ENCODE measurements around the gene NBEAL2.
A peak's percentile ranks its signal among the peaks of the same experiment; 100 is the strongest.

The NBEAL2 gene

DNA sequence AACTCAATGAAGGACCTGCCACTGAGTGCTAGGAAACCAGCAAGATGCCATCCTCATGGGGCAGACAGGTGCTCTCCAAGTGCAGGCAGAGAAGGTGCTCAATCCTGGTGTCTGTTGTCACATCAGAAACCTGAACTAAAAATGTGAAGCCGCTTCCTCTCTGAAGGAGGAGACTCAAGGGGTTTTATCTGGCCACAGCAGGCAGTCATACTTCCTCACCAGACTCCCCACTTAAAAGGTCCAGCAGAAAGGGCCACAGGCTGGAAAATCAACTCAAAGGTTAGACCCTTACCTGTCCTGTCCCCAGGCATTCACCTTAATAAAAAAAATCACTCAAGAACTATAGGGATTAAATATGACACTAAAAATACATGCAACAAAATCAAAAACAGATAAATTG is 7.7 kb upstream of the NBEAL2 start:
- TF ChIP-seq, protein P1, sequence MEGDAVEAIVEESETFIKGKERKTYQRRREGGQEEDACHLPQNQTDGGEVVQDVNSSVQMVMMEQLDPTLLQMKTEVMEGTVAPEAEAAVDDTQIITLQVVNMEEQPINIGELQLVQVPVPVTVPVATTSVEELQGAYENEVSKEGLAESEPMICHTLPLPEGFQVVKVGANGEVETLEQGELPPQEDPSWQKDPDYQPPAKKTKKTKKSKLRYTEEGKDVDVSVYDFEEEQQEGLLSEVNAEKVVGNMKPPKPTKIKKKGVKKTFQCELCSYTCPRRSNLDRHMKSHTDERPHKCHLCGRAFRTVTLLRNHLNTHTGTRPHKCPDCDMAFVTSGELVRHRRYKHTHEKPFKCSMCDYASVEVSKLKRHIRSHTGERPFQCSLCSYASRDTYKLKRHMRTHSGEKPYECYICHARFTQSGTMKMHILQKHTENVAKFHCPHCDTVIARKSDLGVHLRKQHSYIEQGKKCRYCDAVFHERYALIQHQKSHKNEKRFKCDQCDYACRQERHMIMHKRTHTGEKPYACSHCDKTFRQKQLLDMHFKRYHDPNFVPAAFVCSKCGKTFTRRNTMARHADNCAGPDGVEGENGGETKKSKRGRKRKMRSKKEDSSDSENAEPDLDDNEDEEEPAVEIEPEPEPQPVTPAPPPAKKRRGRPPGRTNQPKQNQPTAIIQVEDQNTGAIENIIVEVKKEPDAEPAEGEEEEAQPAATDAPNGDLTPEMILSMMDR (IDR thresholded peaks at IDR 0.05; ENCODE audit: control insufficient read depth, extremely low read depth, insufficient read depth): no peak
- no peak for DNase-seq (ENCODE audit: low read depth)
- no peak overlapping the region for H3K4me3 ChIP-seq (ENCODE audit: low read depth, low read length)

DNA sequence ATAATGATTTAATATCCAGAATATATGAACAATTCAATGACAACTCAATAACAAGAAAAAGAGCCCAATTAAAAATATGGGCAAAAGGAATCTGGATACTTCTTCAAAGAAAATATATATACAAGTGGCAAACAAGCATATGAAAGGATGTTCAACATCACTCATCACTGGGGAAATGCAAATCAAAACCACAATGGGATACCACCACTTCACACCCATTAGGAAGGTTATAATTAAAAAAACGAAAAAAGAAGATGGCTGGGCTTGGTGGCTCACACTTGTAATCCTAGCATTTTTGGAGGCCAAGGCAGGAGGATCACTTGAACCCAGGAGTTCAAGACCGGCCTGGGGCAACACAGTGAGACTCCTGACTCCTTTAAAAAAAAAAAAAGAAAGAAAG is 7.1 kb upstream of the NBEAL2 start:
- H3K4me3 ChIP-seq (ENCODE audit: low read depth, low read length): no peak overlapping the region
- DNase-seq (ENCODE audit: low read depth): no peak
- TF ChIP-seq, protein P1 (IDR thresholded peaks at IDR 0.05; ENCODE audit: control insufficient read depth, extremely low read depth, insufficient read depth): no peak

DNA sequence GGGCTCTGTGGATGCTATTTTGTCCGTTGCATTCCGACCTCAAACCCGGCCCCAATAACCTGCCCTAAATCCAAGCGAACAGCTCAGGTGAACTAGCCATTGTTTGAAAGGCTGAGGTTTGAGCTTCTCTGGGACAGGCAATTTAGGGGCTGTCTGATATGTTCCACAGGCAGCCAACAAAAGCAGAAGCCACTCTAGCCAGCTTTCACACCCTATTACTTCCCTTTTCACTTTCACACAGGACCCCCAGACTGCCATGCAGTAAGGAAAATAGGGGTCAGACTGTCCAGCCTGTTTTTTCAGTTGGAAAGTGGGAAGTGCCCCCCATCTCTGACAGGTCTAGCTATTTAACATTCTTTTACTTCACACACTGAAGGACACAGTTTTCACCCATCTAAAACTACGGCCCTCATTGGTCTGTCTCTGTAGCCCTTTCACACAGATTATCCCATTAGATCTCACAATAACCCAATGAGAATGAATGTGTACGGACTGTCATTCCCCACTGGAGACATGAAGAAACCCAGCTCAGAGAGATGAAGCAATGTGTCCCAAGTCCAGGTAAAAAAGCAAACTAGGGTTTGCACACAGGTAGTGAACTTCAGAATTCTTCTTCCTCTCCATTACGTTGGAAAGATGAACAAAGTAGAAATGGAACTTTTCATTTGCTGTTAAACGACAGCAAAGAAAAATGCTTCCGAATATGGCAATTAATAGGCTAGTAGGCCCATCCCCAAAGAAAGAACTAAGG is 4.9 kb upstream of the NBEAL2 start:
- DNase-seq (ENCODE audit: low read depth): no peak
- H3K4me3 ChIP-seq (ENCODE audit: low read depth, low read length): no peak overlapping the region
- TF ChIP-seq, protein P1 (IDR thresholded peaks at IDR 0.05; ENCODE audit: control insufficient read depth, extremely low read depth, insufficient read depth): no peak

DNA sequence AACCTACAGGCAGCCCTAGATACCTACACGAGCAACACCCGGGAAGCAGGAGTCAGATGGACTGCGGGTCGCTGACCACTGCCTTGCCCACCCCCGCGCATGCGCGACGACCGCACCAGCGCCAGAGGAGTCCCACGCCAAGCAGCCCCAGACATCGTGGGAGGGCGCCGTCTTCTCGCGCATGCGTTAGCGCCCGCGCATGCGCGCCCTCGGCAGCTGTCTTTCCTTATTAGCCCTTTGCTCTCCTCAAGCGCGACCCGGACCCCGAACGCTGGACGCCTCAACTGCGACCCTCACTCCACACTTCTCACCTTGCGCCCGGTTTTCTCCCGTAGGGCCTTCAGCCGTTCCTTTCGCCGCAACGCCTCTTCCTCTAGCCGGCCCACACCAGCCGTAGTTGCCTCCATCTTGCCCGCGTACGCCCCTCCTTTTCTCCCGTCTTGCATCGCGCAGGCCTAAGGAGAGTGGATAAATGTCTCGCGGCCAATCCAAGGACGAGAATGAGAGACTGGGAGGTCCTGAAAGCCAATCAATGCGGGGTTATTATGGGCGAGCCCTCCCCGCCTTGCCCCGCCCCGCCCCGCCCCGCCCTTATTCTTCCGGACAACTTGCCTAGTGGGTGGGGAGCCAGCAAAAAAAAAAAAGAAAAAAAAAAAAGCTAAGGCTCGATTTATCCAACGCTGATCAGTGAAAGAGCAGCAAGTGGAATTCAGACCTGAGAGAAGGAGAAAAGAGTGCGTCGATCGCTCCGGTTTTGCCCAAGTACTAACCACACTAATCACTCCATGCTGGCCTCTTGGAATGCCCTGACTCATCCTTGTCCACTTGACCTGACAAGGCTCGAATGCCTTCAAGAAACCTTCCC is 2.9 kb upstream of the NBEAL2 start, which contains the start of gene CCDC12:
TSS of gene CCDC12 (minus strand) at position 420 of the 865 bp plus-strand sequence. CDS start at position 407, 13 bp downstream.
- TF ChIP-seq, protein P1 (IDR thresholded peaks at IDR 0.05; ENCODE audit: control insufficient read depth, extremely low read depth, insufficient read depth): 0 out of 2 replicates have a peak, but pooled peaks have one; percentile 1

DNA sequence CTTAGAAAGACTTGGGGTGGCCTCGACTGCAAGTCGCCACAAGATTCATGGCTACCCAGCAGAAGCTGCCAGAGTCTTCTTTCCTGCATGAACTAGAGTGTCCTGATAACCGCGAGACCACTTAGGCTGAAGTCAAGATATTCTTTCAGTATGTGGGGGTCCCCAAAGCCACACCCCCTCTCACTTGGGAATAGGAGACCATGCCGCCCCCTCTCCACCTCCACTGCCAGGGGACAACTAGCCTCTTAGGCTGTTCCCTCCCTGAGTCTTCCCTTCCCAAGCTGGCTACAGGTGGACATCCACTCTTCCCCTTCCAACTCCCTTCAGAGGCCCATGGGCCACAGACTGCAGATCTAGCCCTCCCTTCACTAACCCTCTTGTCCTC is 1.7 kb upstream of the NBEAL2 start:
- TF ChIP-seq, protein P1 (IDR thresholded peaks at IDR 0.05; ENCODE audit: control insufficient read depth, extremely low read depth, insufficient read depth): no peak
- DNase-seq (ENCODE audit: low read depth): no peak
- no peak overlapping the region for H3K4me3 ChIP-seq (ENCODE audit: low read depth, low read length)

More for the DNA sequence above, 2.9 kb upstream of the NBEAL2 start, which contains the start of gene CCDC12:
- peak; percentile 98 for DNase-seq (ENCODE audit: low read depth)
- peak within 1 kb of the TSS; percentile 98 for H3K4me3 ChIP-seq (ENCODE audit: low read depth, low read length)

DNA sequence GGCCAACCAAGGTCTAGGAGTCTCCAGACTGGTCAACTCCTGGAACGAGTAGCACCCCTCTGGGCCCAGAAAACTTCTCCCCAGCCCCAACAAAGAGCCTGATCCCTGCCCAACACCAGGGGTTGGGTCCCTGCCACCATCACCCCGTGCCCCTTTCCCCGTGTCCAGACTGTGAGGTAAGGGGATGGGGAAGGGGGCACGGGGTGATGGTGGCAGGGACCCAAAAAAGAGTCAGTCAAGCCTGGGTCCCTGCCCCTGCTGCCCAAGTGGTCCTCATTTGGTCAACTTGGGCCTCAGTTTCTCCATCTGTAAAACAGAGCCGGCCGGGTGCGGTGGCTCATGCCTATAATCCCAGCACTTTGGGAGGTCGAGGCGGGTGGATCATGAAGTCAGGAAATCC is 1.1 kb upstream of the NBEAL2 start:
- peak overlapping the region; percentile 93; the same call in 1 of the 2 replicates for H3K4me3 ChIP-seq (ENCODE audit: low read depth, low read length)
- no peak for DNase-seq (ENCODE audit: low read depth)
- TF ChIP-seq, protein P1 (IDR thresholded peaks at IDR 0.05; ENCODE audit: control insufficient read depth, extremely low read depth, insufficient read depth): no peak

Measured in LNCaP clone FGC (cell line).